Spleen (tissue), 7 donors: ENCODE measurements around the gene PHACTR4.

Experiments used
- POLR2A ChIP-seq, 3 donors: fragments of 450-650 bp; IDR thresholded peaks; one replicate each; pipeline ENCODE4 v1.5.1; 2017; ENCODE audit warnings: antibody characterized with exemption in 3 of 3, mild to moderate bottlenecking in 1 of 3
- TF ChIP-seq, protein P1 (sequence below), 11 experiments: fragments of 200-600 bp in 7 of 11; fragments of 450-650 bp in 4 of 11; sonication (generic) in 4 of 11; IDR thresholded peaks in 8 of 11; conservative IDR thresholded peaks in 3 of 11; 1 replicate in 7 of 11; 2 replicates in 4 of 11; pipeline versions ENCODE4 v1.4.0 to v1.8.0; 2016 to 2021; ENCODE audit warnings: antibody characterized with exemption in 11 of 11, inconsistent platforms in 4 of 11, mild to moderate bottlenecking in 1 of 11
- donor health status: DM: no; HTN: no; CAD: no; lungs with moderate emphysema.
- donor health status: DM: no; HTN: no; CAD: no.
- donor health status: DM: no; HTN: no; CAD: no.

GRCh38 chr1:28503117-28503516 is 133.6 kb downstream of the PHACTR4 start:
- TF ChIP-seq, protein P1, sequence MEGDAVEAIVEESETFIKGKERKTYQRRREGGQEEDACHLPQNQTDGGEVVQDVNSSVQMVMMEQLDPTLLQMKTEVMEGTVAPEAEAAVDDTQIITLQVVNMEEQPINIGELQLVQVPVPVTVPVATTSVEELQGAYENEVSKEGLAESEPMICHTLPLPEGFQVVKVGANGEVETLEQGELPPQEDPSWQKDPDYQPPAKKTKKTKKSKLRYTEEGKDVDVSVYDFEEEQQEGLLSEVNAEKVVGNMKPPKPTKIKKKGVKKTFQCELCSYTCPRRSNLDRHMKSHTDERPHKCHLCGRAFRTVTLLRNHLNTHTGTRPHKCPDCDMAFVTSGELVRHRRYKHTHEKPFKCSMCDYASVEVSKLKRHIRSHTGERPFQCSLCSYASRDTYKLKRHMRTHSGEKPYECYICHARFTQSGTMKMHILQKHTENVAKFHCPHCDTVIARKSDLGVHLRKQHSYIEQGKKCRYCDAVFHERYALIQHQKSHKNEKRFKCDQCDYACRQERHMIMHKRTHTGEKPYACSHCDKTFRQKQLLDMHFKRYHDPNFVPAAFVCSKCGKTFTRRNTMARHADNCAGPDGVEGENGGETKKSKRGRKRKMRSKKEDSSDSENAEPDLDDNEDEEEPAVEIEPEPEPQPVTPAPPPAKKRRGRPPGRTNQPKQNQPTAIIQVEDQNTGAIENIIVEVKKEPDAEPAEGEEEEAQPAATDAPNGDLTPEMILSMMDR (IDR thresholded peaks at IDR 0.05 in 8 of 11, conservative IDR thresholded peaks at IDR 0.05 in 3 of 11): no peak
- no peak for TF ChIP-seq POLR2A (IDR thresholded peaks at IDR 0.05)
